Measurements from ENCODE around the gene ITIH3.

DNA sequence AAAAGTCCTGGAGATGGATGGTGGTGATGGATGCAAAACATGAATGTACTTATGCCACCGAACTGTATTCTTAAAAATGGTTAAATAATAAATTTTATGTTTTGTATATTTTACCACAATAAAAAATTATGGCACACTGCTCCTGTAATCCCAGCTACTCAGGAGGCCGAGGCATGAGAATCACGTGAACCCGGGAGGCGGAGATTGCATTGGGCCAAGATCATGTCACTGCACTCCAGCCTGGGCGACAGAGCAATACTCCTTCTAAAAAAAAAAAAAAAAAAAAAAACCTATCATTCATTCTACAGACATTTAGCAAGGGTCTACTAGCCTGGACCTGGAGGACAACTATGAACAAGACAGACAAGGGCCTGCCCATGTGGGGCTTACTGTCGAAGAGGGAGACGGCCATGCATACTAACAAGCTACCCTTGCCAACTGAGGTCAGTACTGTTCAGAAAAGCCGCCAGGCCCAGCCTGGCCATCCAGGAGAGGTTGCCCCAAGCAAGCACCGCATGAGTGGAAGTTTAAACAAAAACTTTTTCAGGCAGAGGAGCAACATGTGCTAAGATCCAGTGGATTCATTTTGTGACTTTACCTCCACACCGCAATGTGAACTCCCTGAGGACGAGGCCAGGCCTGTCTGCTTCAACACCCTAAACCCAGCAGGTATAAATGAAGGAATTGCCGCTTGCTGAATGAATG is 21.1 kb upstream of the ITIH3 start:
- TF ChIP-seq CTCF (IDR thresholded peaks at IDR 0.05) (no peak), HMGA2 (CRISPR knock-in tag; IDR thresholded peaks at IDR 0.05) (no peak), KAT7 (CRISPR knock-in tag; IDR thresholded peaks at IDR 0.05; ENCODE audit: borderline replicate concordance) (no peak), FOXJ3 (CRISPR knock-in tag; IDR thresholded peaks at IDR 0.05; ENCODE audit: borderline replicate concordance) (no peak), TEAD1 (CRISPR knock-in tag; IDR thresholded peaks at IDR 0.05) (no peak), PRDM15 (CRISPR knock-in tag; IDR thresholded peaks at IDR 0.05) (no peak)
- TF ChIP-seq, protein P1, sequence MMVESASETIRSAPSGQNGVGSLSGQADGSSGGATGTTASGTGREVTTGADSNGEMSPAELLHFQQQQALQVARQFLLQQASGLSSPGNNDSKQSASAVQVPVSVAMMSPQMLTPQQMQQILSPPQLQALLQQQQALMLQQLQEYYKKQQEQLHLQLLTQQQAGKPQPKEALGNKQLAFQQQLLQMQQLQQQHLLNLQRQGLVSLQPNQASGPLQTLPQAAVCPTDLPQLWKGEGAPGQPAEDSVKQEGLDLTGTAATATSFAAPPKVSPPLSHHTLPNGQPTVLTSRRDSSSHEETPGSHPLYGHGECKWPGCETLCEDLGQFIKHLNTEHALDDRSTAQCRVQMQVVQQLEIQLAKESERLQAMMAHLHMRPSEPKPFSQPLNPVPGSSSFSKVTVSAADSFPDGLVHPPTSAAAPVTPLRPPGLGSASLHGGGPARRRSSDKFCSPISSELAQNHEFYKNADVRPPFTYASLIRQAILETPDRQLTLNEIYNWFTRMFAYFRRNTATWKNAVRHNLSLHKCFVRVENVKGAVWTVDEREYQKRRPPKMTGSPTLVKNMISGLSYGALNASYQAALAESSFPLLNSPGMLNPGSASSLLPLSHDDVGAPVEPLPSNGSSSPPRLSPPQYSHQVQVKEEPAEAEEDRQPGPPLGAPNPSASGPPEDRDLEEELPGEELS (CRISPR knock-in tag; IDR thresholded peaks at IDR 0.05): no peak

Measured in WTC11 (cell line).